Measurements from ENCODE around the gene SMYD3.
"Not testable (repeated sequence)": the region's sequence is repeated elsewhere in the genome, so short reads cannot be mapped to it uniquely, and the experiment has no call there.

The SMYD3 gene

DNA sequence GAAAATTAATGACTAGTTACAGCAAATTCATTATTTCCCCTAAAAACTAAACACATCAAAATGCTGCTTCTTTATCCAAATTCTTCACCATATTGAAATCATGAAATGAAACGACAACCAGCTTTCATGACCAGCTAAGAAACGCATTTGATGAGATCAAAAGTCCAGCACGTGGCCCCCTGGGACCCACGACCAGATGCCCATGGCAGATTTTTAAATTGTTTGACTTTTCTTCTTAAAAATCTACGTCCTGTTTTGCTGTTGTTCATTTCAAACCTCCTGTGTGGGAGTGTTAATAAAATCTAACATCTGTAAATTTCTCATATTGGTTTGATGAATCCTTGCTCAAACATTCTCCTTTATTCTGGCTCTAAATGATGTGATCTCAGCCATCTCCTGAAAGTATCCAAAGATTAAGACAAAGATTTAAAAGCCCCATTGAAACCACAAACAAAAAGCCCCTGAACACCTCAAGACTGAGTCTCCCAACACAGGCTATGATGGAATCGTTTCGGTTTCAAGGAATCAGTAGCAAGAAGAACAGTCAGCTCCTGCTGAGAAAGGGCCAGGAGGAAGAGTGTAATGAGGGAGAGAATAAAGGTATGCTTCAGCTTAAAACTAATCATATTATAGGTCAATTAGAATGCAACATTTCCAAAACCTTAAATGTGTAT lies 523.6 kb downstream of the SMYD3 start:
- H3K4me3 ChIP-seq (ENCODE audit: low read depth in 1 of 5, low read length in 5 of 5): no peak overlapping the region
- no peaks in the 10 kb centered on the region for H3K9me3 ChIP-seq (ENCODE audit: control insufficient read depth in 5 of 5, low read length in 5 of 5)
- H3K36me3 ChIP-seq (ENCODE audit: control insufficient read depth in 5 of 5, insufficient read depth in 5 of 5, low read length in 5 of 5): no peaks in the 10 kb centered on the region
- H3K9ac ChIP-seq (ENCODE audit: low read length in 5 of 5): no peak overlapping the region
- no peak overlapping the region for H3K27ac ChIP-seq (ENCODE audit: low read depth, low read length)
- no peaks in the 10 kb centered on the region for H3K27me3 ChIP-seq (ENCODE audit: control insufficient read depth in 5 of 5, insufficient read depth in 4 of 5, low read length in 5 of 5)
- peaks cover 0 to 9% (median 6%) of the 10 kb centered on the region in 5 donors for H3K4me1 ChIP-seq (ENCODE audit: control insufficient read depth in 5 of 5, insufficient read depth in 5 of 5, low read length in 5 of 5)

DNA sequence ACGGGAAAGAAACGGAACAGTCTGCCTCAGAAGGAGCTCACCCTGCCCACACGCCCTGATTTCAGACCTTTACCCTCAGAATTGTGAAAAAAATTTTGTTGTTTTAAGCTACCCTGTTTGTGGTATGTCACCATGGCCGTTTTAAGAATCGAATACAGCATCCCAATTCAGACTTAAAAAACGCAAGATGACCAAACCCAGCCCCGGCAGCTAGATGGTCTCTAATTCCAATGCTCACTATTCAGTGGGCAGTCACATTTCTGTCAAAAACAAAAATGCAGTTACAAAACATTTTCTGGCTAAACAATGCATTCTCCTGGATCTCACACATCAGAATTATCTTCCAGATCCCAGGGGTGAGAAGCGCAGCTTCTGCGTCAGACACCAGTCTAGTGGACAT lies 527.5 kb downstream of the SMYD3 start:
- Histone ChIP-seq H3K4me1 (ENCODE audit: control insufficient read depth in 5 of 5, insufficient read depth in 5 of 5, low read length in 5 of 5) (no peaks in the 10 kb centered on the region), H3K36me3 (ENCODE audit: control insufficient read depth in 5 of 5, insufficient read depth in 5 of 5, low read length in 5 of 5) (no peaks in the 10 kb centered on the region), H3K4me3 (ENCODE audit: low read depth in 1 of 5, low read length in 5 of 5) (no peak overlapping the region), H3K9ac (ENCODE audit: low read length in 5 of 5) (no peak overlapping the region), H3K9me3 (ENCODE audit: control insufficient read depth in 5 of 5, low read length in 5 of 5) (no peaks in the 10 kb centered on the region), H3K27ac (ENCODE audit: low read depth, low read length) (no peak overlapping the region), H3K27me3 (ENCODE audit: control insufficient read depth in 5 of 5, insufficient read depth in 4 of 5, low read length in 5 of 5) (no peaks in the 10 kb centered on the region)

- no peaks in the 10 kb centered on the region for H3K27me3 ChIP-seq (ENCODE audit: control insufficient read depth in 5 of 5, insufficient read depth in 4 of 5, low read length in 5 of 5)
These were observed 528.2 kb downstream of the SMYD3 start for GRCh38 chr1:245978915-245979314.

DNA sequence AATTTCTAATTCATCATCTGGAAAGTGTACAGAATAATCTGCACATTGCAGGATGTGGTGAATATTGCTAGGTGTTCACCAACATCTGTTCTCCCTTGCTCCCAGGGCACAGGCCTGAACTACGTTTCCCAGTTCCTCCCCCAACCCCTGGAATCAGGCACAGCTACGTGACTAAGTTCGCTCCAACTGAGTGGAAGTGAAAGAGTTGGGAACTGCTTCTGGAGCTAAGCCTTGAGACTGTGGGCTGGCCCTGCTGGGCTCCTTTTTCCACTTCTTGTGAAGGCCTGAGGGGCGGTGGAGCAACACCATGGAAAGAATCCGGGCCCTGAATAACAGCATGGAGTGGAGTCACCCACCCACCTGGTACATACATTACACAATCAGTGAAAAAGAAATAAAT lies 534.6 kb downstream of the SMYD3 start:
- H3K9me3 ChIP-seq (ENCODE audit: control insufficient read depth in 5 of 5, low read length in 5 of 5): peaks cover 0 to 6% (median 0%) of the 10 kb centered on the region in 5 donors
- no peak overlapping the region for H3K9ac ChIP-seq (ENCODE audit: low read length in 5 of 5)
- H3K27ac ChIP-seq (ENCODE audit: low read depth, low read length): no peak overlapping the region
- no peaks in the 10 kb centered on the region for H3K27me3 ChIP-seq (ENCODE audit: control insufficient read depth in 5 of 5, insufficient read depth in 4 of 5, low read length in 5 of 5)
- H3K4me3 ChIP-seq (ENCODE audit: low read depth in 1 of 5, low read length in 5 of 5): no peak overlapping the region
- H3K4me1 ChIP-seq (ENCODE audit: control insufficient read depth in 5 of 5, insufficient read depth in 5 of 5, low read length in 5 of 5): no peaks in the 10 kb centered on the region
- no peaks in the 10 kb centered on the region for H3K36me3 ChIP-seq (ENCODE audit: control insufficient read depth in 5 of 5, insufficient read depth in 5 of 5, low read length in 5 of 5)

More at GRCh38 chr1:245978915-245979314, 528.2 kb downstream of the SMYD3 start:
- H3K27ac ChIP-seq (ENCODE audit: low read depth, low read length): no peak overlapping the region
- H3K9ac ChIP-seq (ENCODE audit: low read length in 5 of 5): no peak overlapping the region
- no peaks in the 10 kb centered on the region for H3K9me3 ChIP-seq (ENCODE audit: control insufficient read depth in 5 of 5, low read length in 5 of 5)
- no peaks in the 10 kb centered on the region for H3K4me1 ChIP-seq (ENCODE audit: control insufficient read depth in 5 of 5, insufficient read depth in 5 of 5, low read length in 5 of 5)
- no peak overlapping the region for H3K4me3 ChIP-seq (ENCODE audit: low read depth in 1 of 5, low read length in 5 of 5)
- no peaks in the 10 kb centered on the region for H3K36me3 ChIP-seq (ENCODE audit: control insufficient read depth in 5 of 5, insufficient read depth in 5 of 5, low read length in 5 of 5)

DNA sequence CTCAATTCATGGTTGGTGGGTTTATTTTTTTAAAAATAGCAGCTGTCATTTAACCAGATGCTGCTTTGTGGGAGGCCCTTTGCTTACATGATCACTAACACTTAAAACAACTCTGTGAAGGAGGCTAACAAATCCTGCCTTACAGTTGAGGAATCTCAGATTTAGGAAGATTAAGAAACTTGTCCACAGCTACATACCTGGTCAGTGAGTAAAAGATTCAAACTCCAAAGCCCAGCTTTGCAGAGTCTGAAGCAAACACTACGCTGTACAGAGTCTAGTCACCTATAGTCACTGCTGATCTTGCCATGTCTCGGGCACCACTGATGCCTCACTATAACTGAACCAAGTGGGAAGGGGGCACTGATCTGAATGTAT lies 535.4 kb downstream of the SMYD3 start:
- Histone ChIP-seq H3K4me3 (ENCODE audit: low read depth in 1 of 5, low read length in 5 of 5) (no peak overlapping the region), H3K4me1 (ENCODE audit: control insufficient read depth in 5 of 5, insufficient read depth in 5 of 5, low read length in 5 of 5) (no peaks in the 10 kb centered on the region), H3K27me3 (ENCODE audit: control insufficient read depth in 5 of 5, insufficient read depth in 4 of 5, low read length in 5 of 5) (no peaks in the 10 kb centered on the region), H3K27ac (ENCODE audit: low read depth, low read length) (no peak overlapping the region), H3K36me3 (ENCODE audit: control insufficient read depth in 5 of 5, insufficient read depth in 5 of 5, low read length in 5 of 5) (no peaks in the 10 kb centered on the region), H3K9ac (ENCODE audit: low read length in 5 of 5) (no peak overlapping the region), H3K9me3 (ENCODE audit: control insufficient read depth in 5 of 5, low read length in 5 of 5) (peaks cover 0 to 6% (median 0%) of the 10 kb centered on the region in 5 donors)

DNA sequence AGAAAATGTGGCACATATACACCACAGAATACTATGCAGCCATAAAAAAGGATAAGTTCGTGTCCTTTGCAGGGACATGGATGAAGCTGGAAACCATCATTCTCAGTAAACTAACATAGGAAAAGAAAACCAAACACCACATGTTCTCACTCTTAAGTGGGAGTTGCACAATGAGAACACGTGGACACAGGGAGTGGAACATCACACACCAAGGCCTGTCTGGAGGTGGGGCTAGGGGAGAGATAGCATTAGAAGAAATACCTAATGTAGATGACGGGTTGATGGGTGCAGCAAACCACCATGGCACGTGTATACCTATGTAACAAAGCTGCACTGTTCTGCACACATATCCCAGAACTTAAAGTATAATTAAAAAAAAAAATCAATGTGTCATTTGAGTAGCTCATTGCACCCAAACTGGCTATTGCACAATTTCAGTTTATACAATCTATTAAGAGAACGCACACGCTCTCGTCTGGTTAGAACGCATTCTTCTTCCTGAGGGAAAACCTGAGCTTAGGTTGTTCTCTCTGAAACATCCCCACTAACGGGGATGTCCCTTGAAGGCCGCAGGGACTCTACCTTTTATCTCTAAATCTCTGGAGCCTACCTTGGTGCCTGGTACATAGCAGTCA lies 535.9 kb downstream of the SMYD3 start:
- H3K27ac ChIP-seq (ENCODE audit: low read depth, low read length); H3K36me3 ChIP-seq (ENCODE audit: control insufficient read depth in 5 of 5, insufficient read depth in 5 of 5, low read length in 5 of 5); H3K27me3 ChIP-seq (ENCODE audit: control insufficient read depth in 5 of 5, insufficient read depth in 4 of 5, low read length in 5 of 5); H3K9ac ChIP-seq (ENCODE audit: low read length in 5 of 5); H3K4me3 ChIP-seq (ENCODE audit: low read depth in 1 of 5, low read length in 5 of 5); H3K9me3 ChIP-seq (ENCODE audit: control insufficient read depth in 5 of 5, low read length in 5 of 5); H3K4me1 ChIP-seq (ENCODE audit: control insufficient read depth in 5 of 5, insufficient read depth in 5 of 5, low read length in 5 of 5): not testable (repeated sequence)

- Histone ChIP-seq H3K9me3 (ENCODE audit: control insufficient read depth in 5 of 5, low read length in 5 of 5) (peaks cover 0 to 6% (median 0%) of the 10 kb centered on the region in 5 donors), H3K4me1 (ENCODE audit: control insufficient read depth in 5 of 5, insufficient read depth in 5 of 5, low read length in 5 of 5) (no peaks in the 10 kb centered on the region), H3K27ac (ENCODE audit: low read depth, low read length) (no peak overlapping the region), H3K36me3 (ENCODE audit: control insufficient read depth in 5 of 5, insufficient read depth in 5 of 5, low read length in 5 of 5) (no peaks in the 10 kb centered on the region), H3K27me3 (ENCODE audit: control insufficient read depth in 5 of 5, insufficient read depth in 4 of 5, low read length in 5 of 5) (no peaks in the 10 kb centered on the region), H3K4me3 (ENCODE audit: low read depth in 1 of 5, low read length in 5 of 5) (no peak overlapping the region), H3K9ac (ENCODE audit: low read length in 5 of 5) (no peak overlapping the region)
These were observed 537.8 kb downstream of the SMYD3 start for GRCh38 chr1:245969283-245969682.

- Histone ChIP-seq H3K4me3 (ENCODE audit: low read depth in 1 of 5, low read length in 5 of 5) (no peak overlapping the region), H3K27me3 (ENCODE audit: control insufficient read depth in 5 of 5, insufficient read depth in 4 of 5, low read length in 5 of 5) (no peaks in the 10 kb centered on the region), H3K9me3 (ENCODE audit: control insufficient read depth in 5 of 5, low read length in 5 of 5) (peaks cover 0 to 6% (median 0%) of the 10 kb centered on the region in 5 donors), H3K9ac (ENCODE audit: low read length in 5 of 5) (no peak overlapping the region), H3K36me3 (ENCODE audit: control insufficient read depth in 5 of 5, insufficient read depth in 5 of 5, low read length in 5 of 5) (no peaks in the 10 kb centered on the region), H3K27ac (ENCODE audit: low read depth, low read length) (no peak overlapping the region), H3K4me1 (ENCODE audit: control insufficient read depth in 5 of 5, insufficient read depth in 5 of 5, low read length in 5 of 5) (no peaks in the 10 kb centered on the region)
These were observed 538.3 kb downstream of the SMYD3 start for GRCh38 chr1:245968775-245969174.

- Histone ChIP-seq H3K36me3 (ENCODE audit: control insufficient read depth in 5 of 5, insufficient read depth in 5 of 5, low read length in 5 of 5) (no peaks in the 10 kb centered on the region), H3K4me1 (ENCODE audit: control insufficient read depth in 5 of 5, insufficient read depth in 5 of 5, low read length in 5 of 5) (no peaks in the 10 kb centered on the region), H3K4me3 (ENCODE audit: low read depth in 1 of 5, low read length in 5 of 5) (no peak overlapping the region), H3K9ac (ENCODE audit: low read length in 5 of 5) (no peak overlapping the region), H3K27ac (ENCODE audit: low read depth, low read length) (no peak overlapping the region), H3K9me3 (ENCODE audit: control insufficient read depth in 5 of 5, low read length in 5 of 5) (peaks cover 0 to under 1% (median 0%) of the 10 kb centered on the region in 5 donors), H3K27me3 (ENCODE audit: control insufficient read depth in 5 of 5, insufficient read depth in 4 of 5, low read length in 5 of 5) (no peaks in the 10 kb centered on the region)
These were observed 541.7 kb downstream of the SMYD3 start for GRCh38 chr1:245965398-245965797.

DNA sequence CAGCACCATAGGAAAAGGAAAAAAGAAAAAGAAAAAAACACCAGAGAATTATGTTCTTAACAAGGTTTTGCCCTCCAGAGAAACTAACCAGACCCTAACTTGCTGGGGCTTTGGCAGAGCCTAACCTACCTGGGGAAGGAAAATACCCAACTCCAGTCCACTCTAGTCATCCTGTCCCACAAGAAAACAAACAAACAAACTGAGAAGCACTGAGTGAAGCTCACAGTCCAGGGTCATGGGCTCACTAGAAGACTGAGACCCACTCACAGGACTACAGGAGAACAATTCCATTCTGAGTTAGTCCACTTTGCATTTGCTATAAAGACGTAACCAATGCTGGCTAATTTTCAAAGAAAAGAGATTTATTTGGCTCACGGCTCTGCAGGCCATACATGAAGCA lies 543.4 kb downstream of the SMYD3 start:
- Histone ChIP-seq H3K27ac (ENCODE audit: low read depth, low read length) (no peak overlapping the region), H3K27me3 (ENCODE audit: control insufficient read depth in 5 of 5, insufficient read depth in 4 of 5, low read length in 5 of 5) (no peaks in the 10 kb centered on the region)

More for the DNA sequence above, 543.4 kb downstream of the SMYD3 start:
- Histone ChIP-seq H3K4me3 (ENCODE audit: low read depth in 1 of 5, low read length in 5 of 5) (no peak overlapping the region), H3K9me3 (ENCODE audit: control insufficient read depth in 5 of 5, low read length in 5 of 5) (no peaks in the 10 kb centered on the region), H3K36me3 (ENCODE audit: control insufficient read depth in 5 of 5, insufficient read depth in 5 of 5, low read length in 5 of 5) (no peaks in the 10 kb centered on the region), H3K4me1 (ENCODE audit: control insufficient read depth in 5 of 5, insufficient read depth in 5 of 5, low read length in 5 of 5) (no peaks in the 10 kb centered on the region), H3K9ac (ENCODE audit: low read length in 5 of 5) (no peak overlapping the region)
